Muscle layer of duodenum (tissue), 2 donors: Measurements from ENCODE around the gene LMX1A.

Source experiments
- H3K27ac ChIP-seq: one replicate; pipeline ENCODE4 v1.7.0; 2013; ENCODE audit warnings: mild to moderate bottlenecking, low read length
- H3K27me3 ChIP-seq: one replicate; pipeline ENCODE4 v1.7.0; 2013; ENCODE audit warnings: low read depth, mild to moderate bottlenecking, control low read depth, low read length
- H3K36me3 ChIP-seq, 2 donors: one replicate each; pipeline ENCODE4 v1.7.0; 2013; ENCODE audit warnings: low read length in 2 of 2, control low read depth in 1 of 2, mild to moderate bottlenecking in 1 of 2; ENCODE audit not compliant: insufficient read depth in 2 of 2, control insufficient read depth in 1 of 2
- H3K4me1 ChIP-seq, 2 donors: one replicate each; pipeline ENCODE4 v1.7.0; 2013; ENCODE audit warnings: low read length in 2 of 2, mild to moderate bottlenecking in 2 of 2, control low read depth in 1 of 2, moderate library complexity in 1 of 2; ENCODE audit not compliant: insufficient read depth in 2 of 2, control insufficient read depth in 1 of 2
- H3K4me3 ChIP-seq, 2 donors: one replicate each; pipeline ENCODE4 v1.7.0; 2013; ENCODE audit warnings: low read length in 2 of 2, low read depth in 1 of 2, mild to moderate bottlenecking in 1 of 2
- H3K9me3 ChIP-seq, 2 donors: one replicate each; pipeline ENCODE4 v1.7.0; 2013; ENCODE audit warnings: low read length in 2 of 2, control low read depth in 1 of 2, mild to moderate bottlenecking in 1 of 2; ENCODE audit not compliant: control insufficient read depth in 1 of 2
- donor health status: healthy.

LMX1A gene

DNA sequence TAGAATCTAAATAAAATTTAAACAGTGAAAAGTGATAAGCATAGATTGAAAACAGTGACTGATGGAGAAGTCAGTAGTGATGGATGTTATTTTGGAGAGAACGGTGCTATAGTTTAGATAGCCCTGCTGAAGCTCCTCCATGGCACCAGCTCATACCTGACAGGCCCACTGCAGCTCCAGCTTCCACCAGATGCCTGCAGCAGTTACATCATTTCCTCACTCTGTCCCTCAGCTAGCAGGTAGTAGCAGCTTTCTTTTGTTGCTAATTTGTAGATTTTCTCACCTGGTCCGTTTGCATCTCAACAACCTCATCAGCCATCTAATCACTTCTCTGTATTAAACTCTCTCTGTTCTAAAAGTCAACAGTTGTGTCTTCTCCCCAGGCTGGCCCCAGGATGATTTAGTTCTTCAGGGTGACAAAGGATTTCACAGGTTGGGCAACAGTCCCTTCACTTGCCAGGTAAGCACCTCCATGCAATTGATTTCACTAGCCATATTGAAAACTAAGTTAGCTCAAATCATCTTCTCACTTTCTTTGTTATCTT is 128.3 kb downstream of the LMX1A start:
- no peaks in the 10 kb centered on the region for H3K4me1 ChIP-seq
- H3K4me3 ChIP-seq, result no peak overlapping the region
- no peaks in the 10 kb centered on the region for H3K36me3 ChIP-seq
- no peaks in the 10 kb centered on the region for H3K27me3 ChIP-seq
- H3K27ac ChIP-seq, result no peak overlapping the region
- no peaks in the 10 kb centered on the region for H3K9me3 ChIP-seq

DNA sequence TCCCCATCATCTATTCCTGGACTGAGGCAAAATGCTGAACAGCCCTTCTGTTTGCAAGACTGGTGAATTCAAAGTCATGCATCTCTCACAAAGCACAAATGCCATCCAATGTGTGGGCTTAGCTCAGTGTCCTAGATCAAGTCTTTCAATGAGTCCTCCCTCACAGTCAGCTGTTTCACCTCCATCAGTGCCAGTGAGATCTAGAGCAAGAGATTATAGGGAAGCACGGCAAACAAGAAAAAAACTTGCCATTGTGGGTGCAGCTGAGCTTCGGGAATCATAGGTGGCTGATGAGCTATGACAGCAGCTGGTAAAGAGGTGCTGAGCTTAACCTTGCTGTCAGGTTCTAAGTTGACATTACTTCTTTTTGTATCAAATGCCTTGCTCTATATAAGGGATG is 130.2 kb downstream of the LMX1A start:
- Histone ChIP-seq H3K4me1 (no peaks in the 10 kb centered on the region), H3K27ac (no peak overlapping the region), H3K27me3 (no peaks in the 10 kb centered on the region), H3K4me3 (no peak overlapping the region), H3K36me3 (no peaks in the 10 kb centered on the region), H3K9me3 (no peaks in the 10 kb centered on the region)

DNA sequence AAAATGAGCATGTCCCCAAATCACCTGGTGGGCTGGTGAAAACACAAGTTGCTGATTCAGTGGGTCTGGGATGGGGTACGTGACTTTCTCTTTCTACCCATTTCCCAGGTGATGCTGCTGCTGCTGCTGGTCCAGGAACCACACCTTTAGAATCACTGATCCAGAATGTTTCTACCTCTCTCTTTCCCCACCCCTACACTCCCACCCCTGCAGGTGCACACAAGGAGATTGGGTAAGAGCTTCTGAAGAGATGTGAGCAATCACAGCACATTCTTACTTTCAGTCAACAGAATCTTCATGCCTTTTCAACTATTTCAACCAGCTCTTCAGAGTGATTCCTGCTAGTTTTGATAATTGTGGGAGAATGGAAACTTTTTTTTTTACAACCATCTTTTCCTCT is 130.9 kb downstream of the LMX1A start:
- Histone ChIP-seq H3K4me3 (no peak overlapping the region), H3K27me3 (no peaks in the 10 kb centered on the region), H3K27ac (no peak overlapping the region), H3K4me1 (no peaks in the 10 kb centered on the region), H3K9me3 (no peaks in the 10 kb centered on the region), H3K36me3 (no peaks in the 10 kb centered on the region)

DNA sequence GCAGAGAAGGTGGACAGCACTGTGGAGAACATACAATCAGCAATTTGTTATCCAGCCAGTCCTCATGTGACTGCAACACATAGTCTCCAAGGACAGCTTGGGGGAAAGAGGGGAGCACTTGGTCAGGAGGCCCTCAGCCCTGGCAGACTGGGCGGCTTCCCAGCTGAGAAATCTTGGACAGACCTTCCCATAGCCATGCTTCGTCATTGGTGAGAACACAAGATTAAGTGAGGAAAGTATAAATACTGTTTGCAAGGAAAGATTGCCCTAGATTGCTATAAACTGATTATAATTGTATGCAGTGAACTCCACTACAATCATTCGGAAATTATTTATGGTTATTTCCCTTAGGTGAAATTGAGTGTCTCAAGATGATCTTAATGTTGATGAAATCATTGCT is 131.5 kb downstream of the LMX1A start:
- Histone ChIP-seq H3K36me3 (no peaks in the 10 kb centered on the region), H3K4me3 (no peak overlapping the region), H3K27me3 (no peaks in the 10 kb centered on the region), H3K4me1 (no peaks in the 10 kb centered on the region), H3K27ac (no peak overlapping the region), H3K9me3 (no peaks in the 10 kb centered on the region)

DNA sequence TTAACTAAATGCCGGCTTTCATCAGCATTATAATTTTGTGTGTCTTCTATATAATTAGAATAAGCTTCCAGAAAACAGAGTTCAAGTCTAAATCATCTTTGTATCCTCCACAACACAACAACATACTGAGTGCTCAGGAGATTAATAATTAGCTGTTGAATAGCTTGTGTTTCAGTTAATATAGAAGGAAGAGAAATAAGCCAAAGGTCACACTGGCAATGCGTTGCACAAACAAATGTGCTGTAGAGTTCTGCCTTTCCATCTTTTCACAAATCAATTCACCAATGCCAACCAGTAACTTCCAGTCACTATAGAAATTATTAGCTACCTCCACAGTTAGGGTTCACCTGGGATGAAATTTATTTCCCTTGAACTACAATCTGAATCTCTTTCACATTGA is 132.0 kb downstream of the LMX1A start:
- Histone ChIP-seq H3K4me1 (no peaks in the 10 kb centered on the region), H3K27ac (no peak overlapping the region), H3K27me3 (no peaks in the 10 kb centered on the region), H3K4me3 (no peak overlapping the region), H3K9me3 (no peaks in the 10 kb centered on the region), H3K36me3 (no peaks in the 10 kb centered on the region)

- no peak overlapping the region for H3K4me3 ChIP-seq
- H3K27me3 ChIP-seq, result no peaks in the 10 kb centered on the region
- H3K4me1 ChIP-seq, result no peaks in the 10 kb centered on the region
- H3K36me3 ChIP-seq, result no peaks in the 10 kb centered on the region
- no peak overlapping the region for H3K27ac ChIP-seq
- no peaks in the 10 kb centered on the region for H3K9me3 ChIP-seq
Observed at GRCh38 chr1:165222580-165222979, 133.9 kb downstream of the LMX1A start.

GRCh38 chr1:165218731-165219130 is 137.8 kb downstream of the LMX1A start:
- H3K4me1 ChIP-seq, result no peaks in the 10 kb centered on the region
- H3K9me3 ChIP-seq, result no peaks in the 10 kb centered on the region
- H3K27ac ChIP-seq, result no peak overlapping the region
- H3K27me3 ChIP-seq, result no peaks in the 10 kb centered on the region
- H3K36me3 ChIP-seq, result no peaks in the 10 kb centered on the region
- no peak overlapping the region for H3K4me3 ChIP-seq

DNA sequence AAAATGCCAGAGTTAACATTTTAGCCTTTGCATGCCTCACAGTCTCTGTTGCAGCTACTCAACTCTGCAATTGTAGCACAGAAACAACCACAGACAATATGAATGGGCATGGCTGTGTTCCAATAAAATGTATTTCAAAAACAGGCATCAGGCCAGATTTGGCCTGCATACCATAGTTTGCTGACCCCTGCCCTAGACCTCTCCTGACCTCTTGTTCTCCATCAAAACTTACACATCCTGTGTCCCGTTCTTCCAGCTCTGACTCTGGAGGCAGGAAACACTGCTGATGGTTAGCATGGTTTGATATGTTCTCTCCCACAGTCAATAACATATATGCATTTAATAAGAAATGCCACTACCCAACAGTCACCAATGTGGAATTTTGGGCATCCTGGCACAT is 138.6 kb downstream of the LMX1A start:
- no peaks in the 10 kb centered on the region for H3K36me3 ChIP-seq
- H3K27me3 ChIP-seq, result no peaks in the 10 kb centered on the region
- no peak overlapping the region for H3K27ac ChIP-seq

DNA sequence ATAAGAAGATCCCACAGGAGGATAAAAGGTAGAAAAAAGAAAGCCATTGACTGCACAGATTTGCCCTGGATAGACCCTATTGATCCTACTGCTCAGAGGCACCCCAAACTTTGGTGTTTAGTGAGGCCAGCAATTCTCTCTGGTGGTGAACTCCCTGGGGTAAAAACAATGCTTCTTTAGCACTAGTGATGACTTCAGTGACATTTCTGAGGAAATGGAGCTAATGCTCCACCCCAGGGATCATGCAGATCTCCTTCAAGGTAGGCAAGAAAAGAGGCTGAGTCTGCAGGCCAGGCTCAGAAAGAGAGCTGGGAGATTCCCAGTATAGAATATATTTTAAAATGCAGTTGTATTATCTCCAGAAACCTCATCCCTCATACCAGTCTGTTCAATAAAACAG is 140.3 kb downstream of the LMX1A start:
- H3K27me3 ChIP-seq, result no peaks in the 10 kb centered on the region
- no peaks in the 10 kb centered on the region for H3K36me3 ChIP-seq
- H3K27ac ChIP-seq, result no peak overlapping the region
- H3K4me1 ChIP-seq, result no peaks in the 10 kb centered on the region
- no peaks in the 10 kb centered on the region for H3K9me3 ChIP-seq
- H3K4me3 ChIP-seq, result no peak overlapping the region

More for the DNA sequence above, 138.6 kb downstream of the LMX1A start:
- Histone ChIP-seq H3K9me3 (no peaks in the 10 kb centered on the region), H3K4me1 (no peaks in the 10 kb centered on the region), H3K4me3 (no peak overlapping the region)

DNA sequence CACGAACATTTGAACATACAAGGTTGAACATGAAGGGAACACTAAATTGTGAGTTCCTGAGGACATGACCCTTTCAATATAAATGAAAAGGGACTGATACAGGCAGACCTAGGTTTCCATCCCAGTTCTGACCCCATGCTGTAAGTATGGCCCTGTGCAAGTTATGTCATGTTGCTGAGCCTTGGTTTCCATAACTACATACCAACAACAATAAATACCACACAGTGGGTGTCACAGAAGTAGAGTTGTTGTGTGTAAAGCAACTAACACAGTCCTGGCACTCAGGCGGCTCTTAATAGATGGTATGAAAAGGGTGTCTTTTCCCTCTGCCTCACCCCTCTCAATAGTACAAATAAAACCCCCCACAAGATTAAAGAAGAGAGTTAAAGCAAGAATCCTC is 140.8 kb downstream of the LMX1A start:
- no peaks in the 10 kb centered on the region for H3K36me3 ChIP-seq
- H3K9me3 ChIP-seq, result no peaks in the 10 kb centered on the region
- H3K4me1 ChIP-seq, result no peaks in the 10 kb centered on the region
- no peaks in the 10 kb centered on the region for H3K27me3 ChIP-seq
- H3K27ac ChIP-seq, result no peak overlapping the region
- no peak overlapping the region for H3K4me3 ChIP-seq

GRCh38 chr1:165212229-165212628 is 144.3 kb downstream of the LMX1A start:
- no peaks in the 10 kb centered on the region for H3K36me3 ChIP-seq
- H3K27ac ChIP-seq, result no peak overlapping the region
- H3K9me3 ChIP-seq, result no peaks in the 10 kb centered on the region
- no peaks in the 10 kb centered on the region for H3K27me3 ChIP-seq
- no peaks in the 10 kb centered on the region for H3K4me1 ChIP-seq
- no peak overlapping the region for H3K4me3 ChIP-seq

DNA sequence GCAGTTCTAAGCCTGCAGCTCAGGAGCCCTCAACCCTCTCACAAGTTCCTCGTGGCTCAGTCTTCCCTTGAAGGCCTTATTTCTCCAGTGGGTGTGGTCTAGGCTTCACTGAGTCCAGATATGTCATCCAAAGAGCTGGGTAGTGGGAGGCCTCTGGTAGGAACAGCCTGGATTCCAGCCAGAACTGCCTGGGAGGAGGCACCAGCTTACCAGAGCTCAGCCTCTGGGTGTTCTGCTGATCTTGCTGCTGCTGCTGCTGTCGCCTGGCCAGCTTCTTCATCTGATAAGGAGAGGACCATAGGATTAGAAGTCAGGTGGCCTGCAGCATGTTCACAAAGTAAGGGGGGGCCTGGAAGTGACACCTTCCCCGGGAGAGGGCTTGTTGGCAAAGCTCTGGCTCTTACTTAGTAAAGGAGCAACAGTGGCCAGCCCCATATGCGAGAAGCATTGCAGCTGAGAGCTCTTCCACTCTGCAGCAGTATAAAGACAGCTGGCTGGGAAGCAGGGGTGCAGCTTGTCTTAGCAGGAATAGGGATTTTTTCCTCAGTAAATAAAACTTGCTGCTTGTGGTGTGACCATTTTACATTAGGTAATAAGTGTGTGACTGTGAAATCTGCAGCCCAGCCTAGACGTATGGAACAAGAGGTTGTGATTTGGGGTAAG is 148.5 kb downstream of the LMX1A start:
- H3K9me3 ChIP-seq, result no peaks in the 10 kb centered on the region
- no peak overlapping the region for H3K27ac ChIP-seq
- H3K4me3 ChIP-seq, result no peak overlapping the region
- H3K4me1 ChIP-seq, result no peaks in the 10 kb centered on the region
- no peaks in the 10 kb centered on the region for H3K36me3 ChIP-seq
- no peaks in the 10 kb centered on the region for H3K27me3 ChIP-seq
